DND-41 (cell line): ENCODE measurements around the gene ADO.
"Not testable (repeated sequence)": the region's sequence is repeated elsewhere in the genome, so short reads cannot be mapped to it uniquely, and the experiment has no call there.

Source experiments
- ATAC-seq: fragments of 200-7000 bp; cut with Tn5 transposase; 3 replicates; pipeline ENCODE4 v1.9.1; 2021; ENCODE audit warnings: low read depth; ENCODE audit not compliant: insufficient read depth
- DNase-seq: peaks from one replicate; pipeline ENCODE4 v3.0.0-alpha.2; 2020
- H2AFZ ChIP-seq: 2 replicates; pipeline ENCODE4 v1.6.0; 2012; ENCODE audit warnings: low read depth, low read length
- H3K27ac ChIP-seq: 2 replicates; pipeline ENCODE4 v1.5.1; 2012; ENCODE audit warnings: low read length, inconsistent platforms
- H3K27me3 ChIP-seq: fragments of 200-600 bp; sonication (generic); 2 replicates; pipeline ENCODE4 v1.6.0; 2012; ENCODE audit warnings: low read length, mild to moderate bottlenecking, inconsistent platforms; ENCODE audit not compliant: insufficient read depth, poor library complexity
- H3K36me3 ChIP-seq: 2 replicates; pipeline ENCODE4 v1.5.1; 2012; ENCODE audit warnings: low read length, inconsistent platforms; ENCODE audit not compliant: insufficient read depth
- H3K4me1 ChIP-seq: 2 replicates; pipeline ENCODE4 v1.5.1; 2012; ENCODE audit warnings: mild to moderate bottlenecking, low read length; ENCODE audit not compliant: insufficient read depth
- H3K4me2 ChIP-seq: 2 replicates; pipeline ENCODE4 v1.6.0; 2012; ENCODE audit warnings: mild to moderate bottlenecking, moderate library complexity, low read length, inconsistent platforms; ENCODE audit not compliant: insufficient read depth
- H3K4me3 ChIP-seq, 2 experiments: fragments of 200-600 bp in 1 of 2; shearing (Covaris generic) in 1 of 2; 2 replicates each; pipeline ENCODE4 v1.5.1; 2012 to 2016; ENCODE audit warnings: inconsistent platforms in 2 of 2, low read length in 2 of 2, mild to moderate bottlenecking in 2 of 2, low read depth in 1 of 2, moderate library complexity in 1 of 2
- H3K79me2 ChIP-seq: 2 replicates; pipeline ENCODE4 v1.6.0; 2012; ENCODE audit warnings: low read length, inconsistent platforms; ENCODE audit not compliant: insufficient read depth
- H3K9ac ChIP-seq: 2 replicates; pipeline ENCODE4 v1.6.0; 2012; ENCODE audit warnings: low read depth, mild to moderate bottlenecking, inconsistent platforms, low read length, moderate library complexity
- H3K9me3 ChIP-seq: 2 replicates; pipeline ENCODE4 v1.5.1; 2012; ENCODE audit warnings: low read length, moderate library complexity, mild to moderate bottlenecking, inconsistent platforms; ENCODE audit not compliant: insufficient read depth, severe bottlenecking
- H4K20me1 ChIP-seq: 2 replicates; pipeline ENCODE4 v1.6.0; 2012; ENCODE audit warnings: low read length; ENCODE audit not compliant: insufficient read depth
- EZH2 ChIP-seq: IDR thresholded peaks from 3 replicates; pipeline ENCODE4 v1.6.1; 2012; ENCODE audit warnings: borderline replicate concordance, low read depth, mild to moderate bottlenecking, moderate library complexity, low read length, inconsistent platforms; ENCODE audit not compliant: severe bottlenecking
- TF ChIP-seq, protein P1 (sequence below): IDR thresholded peaks from 2 replicates; pipeline ENCODE4 v1.5.1; 2012; ENCODE audit warnings: borderline replicate concordance, low read length, moderate library complexity, mild to moderate bottlenecking; ENCODE audit not compliant: poor library complexity, severe bottlenecking; ENCODE audit errors: extremely low read depth

Gene ADO

DNA sequence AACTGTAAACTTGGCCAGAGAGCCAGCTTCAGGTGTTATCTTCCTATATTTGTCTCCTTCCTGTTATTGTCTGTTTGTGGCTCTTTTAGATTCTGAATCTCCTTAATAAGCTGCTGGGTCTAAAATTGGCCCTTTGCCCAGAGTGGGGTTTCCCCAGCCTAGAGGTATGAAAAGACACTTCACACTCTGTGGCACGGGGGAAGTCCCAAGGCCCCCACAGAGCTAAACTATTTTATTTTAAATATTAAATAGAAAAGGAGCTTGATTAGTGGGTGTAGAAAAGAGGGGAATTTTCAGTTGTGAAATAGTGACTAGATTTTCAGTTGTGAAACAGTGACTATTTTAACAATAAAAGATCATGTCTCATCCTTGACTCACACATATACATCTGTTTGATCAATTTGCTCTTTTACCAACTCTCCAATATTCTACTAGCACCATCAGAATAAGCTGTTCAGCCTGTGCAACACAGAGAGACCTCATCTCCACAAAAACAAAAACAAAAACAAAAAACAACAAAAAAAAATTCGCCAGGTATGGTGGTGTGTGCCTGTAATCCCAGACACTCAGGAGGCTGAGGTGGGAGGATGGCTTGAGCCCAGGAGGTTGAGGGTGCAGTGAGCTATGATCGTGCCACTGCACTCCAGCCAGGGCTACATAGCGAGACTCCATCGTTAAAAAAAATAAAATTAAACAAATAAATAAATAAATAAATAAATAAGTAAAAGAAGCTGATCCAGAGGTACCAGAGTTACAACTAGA is 24.9 kb upstream of the ADO start:
- H3K4me3 ChIP-seq = no peak overlapping the region
- H3K27me3 ChIP-seq = no peaks in the 10 kb centered on the region
- H3K27ac ChIP-seq = no peak overlapping the region
- no peaks in the 10 kb centered on the region for H3K79me2 ChIP-seq
- no peaks in the 10 kb centered on the region for H4K20me1 ChIP-seq
- no peaks in the 10 kb centered on the region for H3K9me3 ChIP-seq
- no peaks in the 10 kb centered on the region for H3K36me3 ChIP-seq
- H3K9ac ChIP-seq = no peak overlapping the region
- no peaks in the 10 kb centered on the region for H3K4me1 ChIP-seq
- TF ChIP-seq EZH2 = no peak
- TF ChIP-seq, protein P1, sequence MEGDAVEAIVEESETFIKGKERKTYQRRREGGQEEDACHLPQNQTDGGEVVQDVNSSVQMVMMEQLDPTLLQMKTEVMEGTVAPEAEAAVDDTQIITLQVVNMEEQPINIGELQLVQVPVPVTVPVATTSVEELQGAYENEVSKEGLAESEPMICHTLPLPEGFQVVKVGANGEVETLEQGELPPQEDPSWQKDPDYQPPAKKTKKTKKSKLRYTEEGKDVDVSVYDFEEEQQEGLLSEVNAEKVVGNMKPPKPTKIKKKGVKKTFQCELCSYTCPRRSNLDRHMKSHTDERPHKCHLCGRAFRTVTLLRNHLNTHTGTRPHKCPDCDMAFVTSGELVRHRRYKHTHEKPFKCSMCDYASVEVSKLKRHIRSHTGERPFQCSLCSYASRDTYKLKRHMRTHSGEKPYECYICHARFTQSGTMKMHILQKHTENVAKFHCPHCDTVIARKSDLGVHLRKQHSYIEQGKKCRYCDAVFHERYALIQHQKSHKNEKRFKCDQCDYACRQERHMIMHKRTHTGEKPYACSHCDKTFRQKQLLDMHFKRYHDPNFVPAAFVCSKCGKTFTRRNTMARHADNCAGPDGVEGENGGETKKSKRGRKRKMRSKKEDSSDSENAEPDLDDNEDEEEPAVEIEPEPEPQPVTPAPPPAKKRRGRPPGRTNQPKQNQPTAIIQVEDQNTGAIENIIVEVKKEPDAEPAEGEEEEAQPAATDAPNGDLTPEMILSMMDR = no peak
- H2AFZ ChIP-seq = no peak overlapping the region
- ATAC-seq (peak; percentile 64; the same call in 2 of the 3 replicates), DNase-seq (peak; percentile 46)
- H3K4me2 ChIP-seq = no peak overlapping the region

DNA sequence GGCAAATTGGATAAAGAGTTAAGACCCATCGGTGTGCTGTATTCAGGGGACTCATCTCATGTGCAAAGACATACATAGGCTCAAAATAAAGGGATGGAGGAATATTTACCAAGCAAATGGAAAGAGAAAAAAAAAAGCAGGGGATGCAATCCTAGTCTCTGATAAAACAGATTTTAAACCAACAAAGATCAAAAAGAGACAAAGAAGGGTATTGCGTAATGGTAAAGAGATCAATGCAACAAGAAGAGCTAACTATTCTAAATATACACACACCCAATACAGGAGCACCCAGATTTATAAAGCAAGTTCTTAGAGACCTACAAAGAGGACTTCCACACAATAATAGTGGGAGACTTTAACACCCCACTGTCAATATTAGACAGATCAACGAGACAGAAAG is 20.0 kb upstream of the ADO start:
- H3K4me3 ChIP-seq, H3K79me2 ChIP-seq, DNase-seq, H3K4me1 ChIP-seq, H3K27ac ChIP-seq, H2AFZ ChIP-seq, H3K27me3 ChIP-seq, H3K4me2 ChIP-seq, ATAC-seq, H4K20me1 ChIP-seq, H3K9ac ChIP-seq, H3K9me3 ChIP-seq, H3K36me3 ChIP-seq: not testable (repeated sequence)

GRCh38 chr10:62788285-62788684 is 16.2 kb upstream of the ADO start:
- H2AFZ ChIP-seq, H3K79me2 ChIP-seq, H3K4me3 ChIP-seq, H3K27ac ChIP-seq, H3K27me3 ChIP-seq, H3K36me3 ChIP-seq, H3K9ac ChIP-seq, H3K4me2 ChIP-seq, ATAC-seq, H3K4me1 ChIP-seq, H3K9me3 ChIP-seq, DNase-seq, H4K20me1 ChIP-seq: not testable (repeated sequence)

DNA sequence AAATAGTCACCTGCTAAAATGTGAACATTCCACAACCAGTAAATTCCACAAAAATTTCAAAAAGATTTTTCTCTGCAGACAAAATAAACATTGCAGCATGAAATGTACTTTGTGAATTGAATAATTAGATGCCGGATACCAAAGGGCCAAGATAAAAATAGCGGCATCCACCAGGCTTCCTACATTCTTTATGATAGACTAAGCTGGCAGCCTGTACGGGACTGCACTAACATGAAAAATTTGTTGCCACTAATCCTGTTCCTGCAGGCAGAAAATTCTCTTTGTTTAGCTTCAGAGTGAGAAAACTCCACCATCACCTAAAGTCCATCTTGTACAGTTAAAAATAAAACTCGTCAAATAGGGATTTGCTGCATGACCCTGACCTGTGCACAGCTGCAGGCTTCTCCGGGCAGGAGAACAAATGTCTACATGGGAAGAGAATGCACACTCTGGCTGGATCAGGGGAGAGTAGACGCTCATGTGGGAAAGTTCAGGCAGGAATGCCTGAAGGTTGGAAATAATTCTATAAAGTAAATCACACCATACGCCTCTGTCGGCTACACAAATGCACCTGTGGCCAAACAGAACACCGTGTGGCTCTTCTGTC is 15.6 kb upstream of the ADO start:
- no peak for ATAC-seq
- no peak overlapping the region for H3K27ac ChIP-seq
- no peak overlapping the region for H2AFZ ChIP-seq
- H3K4me2 ChIP-seq = no peak overlapping the region
- H3K9me3 ChIP-seq = no peaks in the 10 kb centered on the region
- DNase-seq = no peak
- no peaks in the 10 kb centered on the region for H3K36me3 ChIP-seq
- H3K79me2 ChIP-seq = no peaks in the 10 kb centered on the region
- no peaks in the 10 kb centered on the region for H3K4me1 ChIP-seq
- H3K27me3 ChIP-seq = no peaks in the 10 kb centered on the region
- TF ChIP-seq, protein P1 = no peak
- H3K4me3 ChIP-seq = no peak overlapping the region
- no peaks in the 10 kb centered on the region for H4K20me1 ChIP-seq
- no peak overlapping the region for H3K9ac ChIP-seq
